Activated CD8-positive, alpha-beta memory T cell treated with anti-CD3 and anti-CD28 coated beads, Interleukin-2, amount 50 U/mL, for 1 hour (primary cell): ENCODE results near the gene UBE2G2.
"Not testable (repeated sequence)": the region's sequence is repeated elsewhere in the genome, so short reads cannot be mapped to it uniquely, and the experiment has no call there.

ENCODE experiments used
- DNase-seq: peaks from one replicate; pipeline ENCODE4 v3.0.0-alpha.2; 2020; ENCODE audit errors: extremely low read depth

UBE2G2 gene

GRCh38 chr21:44836349-44836665 is 34.7 kb upstream of the UBE2G2 start:
- no peak for DNase-seq

GRCh38 chr21:44835647-44835973 is 34.0 kb upstream of the UBE2G2 start:
- no peak for DNase-seq

- no peak for DNase-seq
These were observed 33.5 kb upstream of the UBE2G2 start for GRCh38 chr21:44834951-44835646.

- no peak for DNase-seq
These were observed 32.8 kb upstream of the UBE2G2 start for GRCh38 chr21:44834231-44834950.

- no peak for DNase-seq
These were observed 32.0 kb upstream of the UBE2G2 start for GRCh38 chr21:44833663-44834062.

GRCh38 chr21:44832516-44833255 is 31.1 kb upstream of the UBE2G2 start:
- DNase-seq, result not testable (repeated sequence)

GRCh38 chr21:44831227-44831860 is 29.7 kb upstream of the UBE2G2 start:
- DNase-seq, result no peak

- DNase-seq, result no peak
These were observed 28.0 kb upstream of the UBE2G2 start for GRCh38 chr21:44829507-44830092.

- no peak for DNase-seq
These were observed 26.9 kb upstream of the UBE2G2 start for GRCh38 chr21:44828362-44829056.

- no peak for DNase-seq
These were observed 21.6 kb upstream of the UBE2G2 start for GRCh38 chr21:44823179-44823660.

- DNase-seq, result no peak
These were observed 21.0 kb upstream of the UBE2G2 start for GRCh38 chr21:44822484-44823178.

GRCh38 chr21:44820851-44821250 is 19.2 kb upstream of the UBE2G2 start:
- DNase-seq, result no peak

- no peak for DNase-seq
These were observed 17.9 kb upstream of the UBE2G2 start for GRCh38 chr21:44819283-44820243.

GRCh38 chr21:44818640-44819011 is 17.0 kb upstream of the UBE2G2 start:
- no peak for DNase-seq

- peak; percentile 46 for DNase-seq
These were observed 16.5 kb upstream of the UBE2G2 start, which contains the start of gene SUMO3 for GRCh38 chr21:44817914-44818639. Gene SUMO3 (minus strand): TSS chr21:44818062. CDS start chr21:44817968, 94 bp downstream.

GRCh38 chr21:44817506-44817880 is 15.9 kb upstream of the UBE2G2 start:
- peak; percentile 74 for DNase-seq

- no peak for DNase-seq
These were observed 15.3 kb upstream of the UBE2G2 start for GRCh38 chr21:44816761-44817505.
